ENCODE results near the gene RAPGEF2.
A peak's percentile ranks its signal among the peaks of the same experiment; 100 is the strongest.

The RAPGEF2 gene

GRCh38 chr4:159237975-159238374 is 135.1 kb downstream of the RAPGEF2 start:
- Histone ChIP-seq H3K4me1 (peaks cover 0 to 42% (median 6%) of the 10 kb centered on the region in 4 donors), H3K4me3 (no peak overlapping the region), H3K27ac (no peak overlapping the region), H3K27me3 (no peaks in the 10 kb centered on the region), H3K9me3 (no peaks in the 10 kb centered on the region), H3K36me3 (no peaks in the 10 kb centered on the region)
- no peak for TF ChIP-seq CTCF (IDR thresholded peaks at IDR 0.05)
- no peak for DNase-seq
- intact Hi-C loops (cut with DNase I; ENCODE audit: low total_unique reads): no loop called here

- peaks cover 0 to 42% (median 6%) of the 10 kb centered on the region in 4 donors for H3K4me1 ChIP-seq
- H3K36me3 ChIP-seq: no peaks in the 10 kb centered on the region
- intact Hi-C loops (cut with DNase I; ENCODE audit: low total_unique reads): no loop called here
Observed at GRCh38 chr4:159238631-159239030, 135.8 kb downstream of the RAPGEF2 start.

GRCh38 chr4:159239629-159240028 is 136.8 kb downstream of the RAPGEF2 start:
- Histone ChIP-seq H3K36me3 (no peaks in the 10 kb centered on the region), H3K4me1 (peaks cover 0 to 42% (median 6%) of the 10 kb centered on the region in 4 donors), H3K4me3 (no peak overlapping the region), H3K27ac (peak overlapping the region in 1 of 2 donors; percentile 48), H3K9me3 (no peaks in the 10 kb centered on the region), H3K27me3 (no peaks in the 10 kb centered on the region)
- no peak for TF ChIP-seq CTCF (IDR thresholded peaks at IDR 0.05)
- intact Hi-C loops (cut with DNase I; ENCODE audit: low total_unique reads): no loop called here
- no peak for DNase-seq

More at GRCh38 chr4:159238631-159239030, 135.8 kb downstream of the RAPGEF2 start:
- no peak overlapping the region for H3K4me3 ChIP-seq
- peak overlapping the region in 1 of 2 donors; percentile 48 for H3K27ac ChIP-seq
- no peak for TF ChIP-seq CTCF (IDR thresholded peaks at IDR 0.05)
- no peaks in the 10 kb centered on the region for H3K27me3 ChIP-seq
- no peak for DNase-seq
- no peaks in the 10 kb centered on the region for H3K9me3 ChIP-seq

- H3K9me3 ChIP-seq: no peaks in the 10 kb centered on the region
- H3K4me1 ChIP-seq: peaks cover 0 to 40% (median 6%) of the 10 kb centered on the region in 4 donors
- no peak for TF ChIP-seq CTCF (IDR thresholded peaks at IDR 0.05)
- peak overlapping the region; percentile 8 to 48 for H3K27ac ChIP-seq
- peak overlapping the region in 1 of 2 donors; percentile 23 for H3K4me3 ChIP-seq
- no peak for DNase-seq
- H3K27me3 ChIP-seq: no peaks in the 10 kb centered on the region
- H3K36me3 ChIP-seq: no peaks in the 10 kb centered on the region
- intact Hi-C loops (cut with DNase I; ENCODE audit: low total_unique reads): no loop called here
Observed at GRCh38 chr4:159240046-159240445, 137.2 kb downstream of the RAPGEF2 start.

- H3K9me3 ChIP-seq: no peaks in the 10 kb centered on the region
- peak overlapping the region; percentile 8 to 48 for H3K27ac ChIP-seq
- H3K27me3 ChIP-seq: no peaks in the 10 kb centered on the region
- H3K36me3 ChIP-seq: no peaks in the 10 kb centered on the region
- intact Hi-C loops (cut with DNase I; ENCODE audit: low total_unique reads): no loop called here
- no peak for DNase-seq
- TF ChIP-seq CTCF (IDR thresholded peaks at IDR 0.05): no peak
- peaks cover 0 to 33% (median 4%) of the 10 kb centered on the region in 4 donors for H3K4me1 ChIP-seq
- peak overlapping the region in 1 of 2 donors; percentile 23 for H3K4me3 ChIP-seq
Observed at GRCh38 chr4:159240687-159241086, 137.8 kb downstream of the RAPGEF2 start.

GRCh38 chr4:159242427-159242826 is 139.5 kb downstream of the RAPGEF2 start:
- H3K27me3 ChIP-seq: no peaks in the 10 kb centered on the region
- no peak for TF ChIP-seq CTCF (IDR thresholded peaks at IDR 0.05)
- no peak for DNase-seq
- H3K4me1 ChIP-seq: peaks cover 0 to 42% (median 6%) of the 10 kb centered on the region in 4 donors
- H3K9me3 ChIP-seq: no peaks in the 10 kb centered on the region
- H3K27ac ChIP-seq: no peak overlapping the region
- no peaks in the 10 kb centered on the region for H3K36me3 ChIP-seq
- H3K4me3 ChIP-seq: no peak overlapping the region
- intact Hi-C loops (cut with DNase I; ENCODE audit: low total_unique reads): no loop called here

All from tibial artery (tissue), 4 donors.